ENCODE data around the gene LAMP2. TPM values are rescaled to one million over a fixed set of nuclear protein-coding genes. Genes with fewer than 3 reads are reported as not detected.

The LAMP2 gene
- total RNA-seq, 4 donors from 2014 or later: 44.4 to 155 (median 81.8) TPM

- Histone ChIP-seq H3K9me3 (no peaks in the 10 kb centered on the region), H3K4me1 (no peaks in the 10 kb centered on the region), H3K4me3 (no peak overlapping the region), H3K27me3 (no peaks in the 10 kb centered on the region), H3K27ac (no peak overlapping the region), H3K36me3 (no peaks in the 10 kb centered on the region)
- intact Hi-C loops (cut with DNase I; ENCODE audit: low total_unique reads): no loop called here
- TF ChIP-seq CTCF (IDR thresholded peaks at IDR 0.05) (no peak), POLR2A (IDR thresholded peaks at IDR 0.05) (no peak)
- DNase-seq: no peak
These were observed 49.6 kb downstream of the LAMP2 start for GRCh38 chrX:120419463-120419862.

- Histone ChIP-seq H3K27me3 (no peaks in the 10 kb centered on the region), H3K9me3 (no peaks in the 10 kb centered on the region), H3K4me3 (no peak overlapping the region), H3K36me3 (no peaks in the 10 kb centered on the region), H3K4me1 (no peaks in the 10 kb centered on the region), H3K27ac (no peak overlapping the region)
- intact Hi-C loops (cut with DNase I; ENCODE audit: low total_unique reads): no loop called here
- no peak for DNase-seq
- TF ChIP-seq POLR2A (IDR thresholded peaks at IDR 0.05) (no peak), CTCF (IDR thresholded peaks at IDR 0.05) (no peak)
These were observed 60.9 kb downstream of the LAMP2 start for GRCh38 chrX:120408168-120408567.

- TF ChIP-seq POLR2A (IDR thresholded peaks at IDR 0.05): no peak
- TF ChIP-seq CTCF (IDR thresholded peaks at IDR 0.05): no peak
- intact Hi-C loops (cut with DNase I; ENCODE audit: low total_unique reads): no loop called here
- no peaks in the 10 kb centered on the region for H3K36me3 ChIP-seq
- no peaks in the 10 kb centered on the region for H3K27me3 ChIP-seq
- H3K27ac ChIP-seq: no peak overlapping the region
- DNase-seq: no peak
- H3K4me3 ChIP-seq: no peak overlapping the region
- H3K9me3 ChIP-seq: no peaks in the 10 kb centered on the region
- no peaks in the 10 kb centered on the region for H3K4me1 ChIP-seq
These were observed 62.5 kb downstream of the LAMP2 start for GRCh38 chrX:120406638-120407037.

GRCh38 chrX:120402369-120402768 lies 66.7 kb downstream of the LAMP2 start:
- no peaks in the 10 kb centered on the region for H3K27me3 ChIP-seq
- no peaks in the 10 kb centered on the region for H3K36me3 ChIP-seq
- no peak for DNase-seq
- intact Hi-C loops (cut with DNase I; ENCODE audit: low total_unique reads): no loop called here
- H3K27ac ChIP-seq: no peak overlapping the region
- TF ChIP-seq CTCF (IDR thresholded peaks at IDR 0.05) (no peak), POLR2A (IDR thresholded peaks at IDR 0.05) (no peak)
- H3K4me1 ChIP-seq: no peaks in the 10 kb centered on the region
- H3K4me3 ChIP-seq: no peak overlapping the region
- no peaks in the 10 kb centered on the region for H3K9me3 ChIP-seq

- no peaks in the 10 kb centered on the region for H3K9me3 ChIP-seq
- no peak for TF ChIP-seq POLR2A (IDR thresholded peaks at IDR 0.05)
- H3K4me1 ChIP-seq: no peaks in the 10 kb centered on the region
- no peaks in the 10 kb centered on the region for H3K27me3 ChIP-seq
- intact Hi-C loops (cut with DNase I; ENCODE audit: low total_unique reads): no loop called here
- no peak overlapping the region for H3K4me3 ChIP-seq
- no peaks in the 10 kb centered on the region for H3K36me3 ChIP-seq
- H3K27ac ChIP-seq: no peak overlapping the region
- DNase-seq: no peak
These were observed 67.8 kb downstream of the LAMP2 start for GRCh38 chrX:120401301-120401700.

GRCh38 chrX:120380699-120381098 lies 88.4 kb downstream of the LAMP2 start:
- Histone ChIP-seq H3K36me3 (no peaks in the 10 kb centered on the region), H3K4me3 (no peak overlapping the region), H3K27me3 (no peaks in the 10 kb centered on the region), H3K9me3 (no peaks in the 10 kb centered on the region), H3K4me1 (no peaks in the 10 kb centered on the region), H3K27ac (no peak overlapping the region)
- intact Hi-C loops (cut with DNase I; ENCODE audit: low total_unique reads): no loop called here
- peak in 1 of 4 experiments; percentile 12 for TF ChIP-seq CTCF (IDR thresholded peaks at IDR 0.05)
- no peak for TF ChIP-seq POLR2A (IDR thresholded peaks at IDR 0.05)
- no peak for DNase-seq

All from uterus (tissue), 4 donors.